GM19455 (cell line): ENCODE results near the gene SMPD3.
A peak's percentile ranks its signal among the peaks of the same experiment; 100 is the strongest.

Source experiments
- ATAC-seq: cut with Tn5 transposase; IDR thresholded peaks from one replicate; pipeline ENCODE4 v1.9.1; 2021; ENCODE audit not compliant: unreplicated experiment

The SMPD3 gene

DNA sequence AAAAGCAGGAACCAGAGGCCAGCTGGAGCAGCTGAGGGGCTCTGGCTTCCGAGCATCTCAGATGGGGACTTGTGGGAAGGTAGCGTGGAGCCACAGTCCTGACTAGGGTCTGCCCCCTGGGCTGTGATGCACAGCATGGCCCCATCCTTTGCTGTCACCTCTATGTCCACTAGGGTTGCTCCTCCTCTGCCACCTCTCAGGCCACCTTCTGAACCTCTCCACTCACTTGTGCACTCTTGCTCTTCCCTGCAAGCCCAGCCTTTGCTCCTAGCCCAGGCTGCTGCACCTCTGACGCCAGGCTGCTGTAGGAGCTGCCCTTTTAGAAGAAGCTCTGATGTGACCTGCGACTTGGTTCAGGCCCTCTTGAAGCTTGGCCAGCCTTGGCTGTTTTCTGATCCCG is 24.3 kb upstream of the SMPD3 start:
- ATAC-seq: no peak

DNA sequence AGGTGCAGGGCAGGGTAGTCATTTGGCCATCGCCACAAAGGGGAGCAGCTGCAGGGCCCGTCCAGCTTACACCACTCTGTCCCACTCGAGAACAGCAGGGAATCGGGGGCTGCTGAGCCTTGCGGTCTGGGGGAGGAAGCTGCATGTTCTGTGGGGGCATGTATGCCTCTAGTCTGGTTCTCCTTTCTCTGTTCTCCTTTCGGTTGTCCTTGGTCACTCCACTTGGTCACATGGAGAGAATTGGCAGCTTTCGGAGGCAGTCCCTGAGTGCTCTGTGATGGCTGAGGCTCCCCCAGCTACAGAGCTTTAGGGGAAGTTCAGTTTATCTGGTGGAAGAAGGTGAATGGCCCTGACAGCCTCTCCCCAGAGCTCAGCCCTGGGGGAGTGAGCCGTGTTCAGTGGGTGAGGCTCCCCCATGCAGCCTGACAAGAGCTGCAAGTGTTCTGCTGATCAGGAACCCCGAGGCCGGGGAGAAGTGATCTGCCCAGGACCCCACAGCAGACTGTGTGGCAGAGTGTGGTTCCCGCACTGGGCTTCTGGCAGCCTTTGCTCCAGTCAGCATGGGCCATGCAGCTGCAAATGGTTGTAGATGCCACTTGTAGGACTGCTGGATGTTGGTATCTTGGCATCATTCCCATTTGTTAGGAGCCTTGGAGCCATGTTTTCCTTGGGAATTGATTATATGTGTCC is 22.3 kb upstream of the SMPD3 start:
- ATAC-seq: peak; percentile 84

DNA sequence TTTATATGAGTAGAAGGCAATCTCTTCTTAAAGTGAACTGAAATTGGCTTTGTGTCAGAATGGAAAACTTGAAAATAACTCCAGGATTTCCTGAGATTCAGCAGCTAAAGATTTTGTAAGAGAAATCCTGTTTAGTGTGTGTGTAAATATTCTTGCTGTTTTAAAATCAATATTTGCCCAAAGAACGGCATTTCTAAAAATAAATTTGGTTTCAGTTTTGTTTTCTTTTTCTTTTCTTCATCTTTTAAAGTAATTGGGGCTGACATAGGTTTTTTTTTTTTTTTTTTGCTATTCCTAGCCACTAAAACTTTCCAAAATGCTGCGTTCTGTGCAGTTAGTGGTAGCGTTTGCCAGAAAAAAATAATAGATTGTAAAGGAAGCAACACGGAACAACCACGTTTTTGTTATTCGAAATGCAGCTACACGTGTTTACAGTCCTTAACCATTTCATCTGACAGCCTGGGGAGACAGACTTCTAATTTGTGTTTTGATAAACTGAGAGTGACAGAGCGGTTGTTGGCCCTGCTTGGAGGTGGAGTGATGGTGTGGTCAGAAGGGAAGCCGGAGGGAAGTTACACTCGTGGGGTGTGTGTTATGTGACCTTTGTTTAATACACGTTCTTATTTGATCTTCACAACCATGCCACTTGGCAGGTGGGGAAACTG is 21.6 kb upstream of the SMPD3 start:
- ATAC-seq: peak; percentile 23

DNA sequence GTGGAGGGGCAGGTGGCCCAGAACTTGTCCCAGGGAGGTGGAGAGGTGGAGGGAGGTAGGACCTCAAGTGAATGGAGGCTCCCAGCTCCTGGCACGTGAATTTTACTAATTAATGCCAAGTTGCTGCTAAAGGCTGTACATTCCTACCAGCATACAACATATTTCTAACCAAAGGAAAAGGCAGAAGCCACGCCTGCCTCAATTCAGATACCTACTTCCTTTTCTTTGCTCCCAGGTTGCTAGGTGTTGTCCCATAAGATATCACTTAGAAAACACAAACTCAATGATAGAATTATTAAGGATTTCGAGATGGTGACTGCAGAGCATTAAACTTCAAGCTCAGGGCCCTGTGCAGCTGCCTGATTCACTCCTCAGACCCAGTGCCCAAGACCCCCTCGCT is 20.5 kb upstream of the SMPD3 start:
- ATAC-seq: no peak

- ATAC-seq: no peak
These were observed 17.9 kb upstream of the SMPD3 start for GRCh38 chr16:68466174-68466573.

DNA sequence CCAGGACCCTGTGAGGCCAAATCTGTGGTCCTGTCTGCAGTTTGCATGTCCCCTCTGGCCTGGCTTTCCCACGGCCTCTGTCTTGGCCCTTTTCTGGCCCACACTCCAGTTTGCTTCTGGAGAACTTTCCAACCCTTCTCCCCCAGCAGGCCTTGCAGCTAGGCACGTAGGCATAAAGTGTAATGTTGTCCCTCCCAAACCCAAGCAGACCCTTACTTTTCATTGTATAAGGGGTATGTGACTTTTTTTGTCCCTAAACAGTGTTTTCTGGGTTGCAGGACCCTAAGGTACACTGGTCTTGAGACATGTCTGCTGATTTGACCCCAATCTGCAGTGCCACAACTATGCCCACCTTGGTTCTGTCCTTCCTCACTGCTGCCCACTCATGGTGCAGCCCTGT is 15.6 kb upstream of the SMPD3 start:
- no peak for ATAC-seq

DNA sequence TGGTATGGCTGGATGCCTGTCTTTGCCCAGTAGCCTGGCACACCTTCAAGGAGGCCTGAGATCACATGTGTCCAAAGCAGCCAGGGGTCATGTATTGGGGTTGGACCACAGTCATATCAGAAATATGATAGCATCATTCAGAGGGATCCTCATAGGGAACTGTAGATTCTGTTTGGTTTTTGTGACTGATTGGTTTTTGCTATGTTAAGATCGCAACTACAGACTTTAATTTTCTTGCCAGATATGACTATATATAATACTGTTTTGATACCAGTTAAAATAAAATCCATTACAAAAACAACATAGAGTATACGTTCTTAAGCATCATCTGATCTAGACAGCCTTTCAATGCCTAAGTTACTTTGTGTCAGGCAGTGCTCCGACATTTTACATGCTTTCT is 11.8 kb upstream of the SMPD3 start:
- ATAC-seq: no peak

DNA sequence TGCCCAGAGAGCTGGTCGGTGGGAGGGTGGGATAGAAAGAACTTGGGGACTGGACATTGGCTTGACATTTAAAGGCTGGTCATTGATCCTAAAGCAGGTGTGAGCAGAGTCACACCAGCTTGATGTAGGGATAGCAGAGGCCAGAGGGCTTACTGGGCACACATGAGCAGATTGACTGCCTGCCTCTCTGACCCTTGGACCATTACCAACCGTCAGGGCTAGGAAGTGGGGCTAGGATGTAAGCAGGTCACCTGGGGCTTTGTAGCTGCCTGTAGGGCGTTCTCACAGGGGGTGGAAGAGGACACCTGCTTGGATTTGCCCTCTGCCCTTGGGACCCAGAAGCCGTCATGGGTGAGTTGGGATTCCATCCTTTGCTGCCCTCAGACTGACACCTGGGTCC is 11.1 kb upstream of the SMPD3 start:
- ATAC-seq: no peak

- no peak for ATAC-seq
These were observed 10.2 kb upstream of the SMPD3 start for GRCh38 chr16:68458551-68458950.

DNA sequence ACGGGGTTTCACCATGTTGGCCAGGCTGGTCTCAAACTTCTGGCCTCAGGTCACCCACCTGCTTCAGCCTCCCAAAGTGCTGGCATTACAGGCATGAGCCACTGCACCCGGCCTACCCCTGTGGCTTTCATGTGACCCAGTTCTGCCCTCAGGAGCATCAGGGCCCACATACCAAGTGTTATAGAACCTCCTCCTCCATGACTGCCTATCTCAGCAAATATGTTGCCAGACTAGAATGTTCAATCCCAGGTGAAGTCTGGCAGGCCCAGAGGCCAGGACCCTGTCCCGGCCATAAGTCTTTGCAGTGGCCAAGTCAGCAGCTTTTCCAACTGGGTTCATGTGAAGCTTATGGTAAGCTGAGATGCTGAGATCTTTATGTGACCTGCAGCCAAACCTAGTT is 9.8 kb upstream of the SMPD3 start:
- ATAC-seq: no peak

GRCh38 chr16:68455631-68456030 is 7.3 kb upstream of the SMPD3 start:
- no peak for ATAC-seq

DNA sequence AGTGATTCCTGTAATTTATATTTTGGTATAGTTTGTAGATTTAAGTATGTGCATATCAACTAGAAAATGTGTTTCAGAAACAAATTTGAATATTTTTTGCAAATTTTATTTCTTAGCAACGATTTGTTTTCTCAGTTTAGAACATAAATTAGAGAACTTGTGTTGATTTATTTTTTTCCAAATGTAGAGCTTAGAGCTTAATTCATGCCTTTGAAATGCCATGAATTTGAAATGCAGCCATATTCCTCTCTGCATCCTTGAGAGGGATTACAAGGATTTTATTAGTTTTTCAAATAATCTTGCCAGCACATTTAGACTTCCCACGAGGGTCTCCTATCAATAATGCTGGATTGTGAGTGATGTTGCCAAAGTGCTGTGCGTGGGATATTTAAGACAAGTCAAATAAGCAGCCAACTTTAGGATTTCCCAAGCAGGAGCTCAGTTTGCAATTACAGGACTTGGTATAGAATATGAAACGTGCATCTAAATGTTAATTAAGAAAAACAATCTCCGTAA is 6.7 kb upstream of the SMPD3 start:
- no peak for ATAC-seq

DNA sequence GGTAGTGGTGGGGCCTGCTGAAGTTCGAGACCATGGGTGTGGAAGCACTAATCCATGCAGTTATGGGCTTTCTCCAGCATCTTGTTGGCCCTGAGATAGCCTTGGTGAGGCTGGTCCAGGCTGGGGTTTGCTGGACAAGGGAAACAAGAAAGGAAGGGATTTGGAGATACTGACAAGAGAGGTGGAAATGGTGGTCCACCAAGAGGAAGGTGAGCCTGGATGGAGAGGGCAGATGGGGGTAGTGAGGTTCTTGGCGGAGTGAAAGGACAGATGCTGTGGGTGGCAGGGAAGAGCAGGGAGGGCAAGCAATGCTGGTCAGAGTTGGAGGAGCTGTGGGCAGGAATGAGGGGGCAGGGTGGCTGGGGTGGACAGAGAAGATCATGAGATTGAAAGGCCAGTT is 5.5 kb upstream of the SMPD3 start:
- no peak for ATAC-seq

DNA sequence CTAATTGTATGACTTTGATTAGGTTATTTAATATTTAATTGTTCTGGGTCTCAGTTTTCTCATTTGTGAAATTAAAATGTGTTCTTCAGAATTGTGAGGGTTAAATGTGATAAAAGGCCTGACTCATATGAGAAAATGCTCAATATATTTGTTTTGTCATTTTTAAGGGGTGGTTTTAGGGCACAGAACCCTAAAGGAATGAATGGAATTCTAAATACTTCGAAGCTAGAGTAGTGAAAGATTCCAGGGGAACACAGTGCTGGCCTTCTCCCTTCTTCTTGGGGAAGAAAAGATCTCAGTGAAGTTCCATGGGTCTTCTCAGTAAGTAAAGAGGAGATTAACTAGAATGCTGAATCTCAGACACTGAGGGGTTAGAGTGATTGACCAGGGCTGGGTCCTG is 3.9 kb upstream of the SMPD3 start:
- no peak for ATAC-seq

DNA sequence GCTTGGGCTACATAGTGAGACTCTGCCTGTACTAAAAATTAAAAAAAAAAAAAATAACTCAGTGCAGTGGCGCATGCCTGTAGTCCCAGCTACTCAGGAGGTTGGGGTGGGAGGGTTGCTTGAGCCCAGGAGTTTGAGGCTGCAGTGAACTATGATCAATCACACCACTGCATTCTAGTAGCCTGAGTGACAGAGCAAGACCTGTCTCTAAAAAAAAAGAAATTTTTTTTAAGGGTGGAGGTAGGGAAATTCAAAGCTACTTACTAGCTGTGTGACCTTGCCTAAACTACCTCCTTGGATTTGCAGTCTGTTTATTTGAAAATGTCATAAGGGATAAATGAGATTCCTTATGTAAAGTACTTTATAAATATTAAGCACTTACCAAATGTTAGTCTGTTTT is 3.4 kb upstream of the SMPD3 start:
- ATAC-seq: no peak

DNA sequence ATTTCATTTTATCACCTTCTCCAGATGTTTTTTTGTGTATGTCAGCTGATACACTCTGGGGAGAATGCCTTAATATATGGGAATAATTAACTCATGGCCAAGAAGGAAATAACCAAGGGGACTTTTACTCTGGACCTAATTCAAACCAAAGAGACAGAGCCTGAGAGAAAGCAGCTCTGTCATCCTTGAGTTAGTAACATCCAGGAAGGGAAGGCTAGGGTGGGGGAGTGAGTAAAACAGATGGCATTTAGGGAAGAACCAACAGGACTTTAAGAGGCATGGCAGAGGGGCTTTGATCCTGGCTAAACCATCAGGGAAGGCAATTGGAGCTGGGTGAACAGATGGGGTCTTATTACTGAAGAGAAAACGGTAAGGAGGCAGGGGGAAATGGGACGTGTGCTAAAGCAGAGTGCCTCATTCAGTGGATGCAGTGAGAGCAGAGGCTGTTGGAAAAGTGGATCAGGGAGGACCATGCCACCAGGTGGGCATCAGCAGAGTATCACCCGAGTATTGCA is 2.5 kb upstream of the SMPD3 start:
- no peak for ATAC-seq

GRCh38 chr16:68447653-68448359 is 502 bp downstream of the SMPD3 start:
- peak; percentile 9 for ATAC-seq

- no peak for ATAC-seq
These were observed 1.3 kb downstream of the SMPD3 start for GRCh38 chr16:68446681-68447652.

- ATAC-seq: no peak
These were observed 2.9 kb downstream of the SMPD3 start for GRCh38 chr16:68445458-68445857.

GRCh38 chr16:68444056-68444657 is 4.2 kb downstream of the SMPD3 start:
- ATAC-seq: no peak
